ENCODE results near the gene ADAP1.

ADAP1 gene

DNA sequence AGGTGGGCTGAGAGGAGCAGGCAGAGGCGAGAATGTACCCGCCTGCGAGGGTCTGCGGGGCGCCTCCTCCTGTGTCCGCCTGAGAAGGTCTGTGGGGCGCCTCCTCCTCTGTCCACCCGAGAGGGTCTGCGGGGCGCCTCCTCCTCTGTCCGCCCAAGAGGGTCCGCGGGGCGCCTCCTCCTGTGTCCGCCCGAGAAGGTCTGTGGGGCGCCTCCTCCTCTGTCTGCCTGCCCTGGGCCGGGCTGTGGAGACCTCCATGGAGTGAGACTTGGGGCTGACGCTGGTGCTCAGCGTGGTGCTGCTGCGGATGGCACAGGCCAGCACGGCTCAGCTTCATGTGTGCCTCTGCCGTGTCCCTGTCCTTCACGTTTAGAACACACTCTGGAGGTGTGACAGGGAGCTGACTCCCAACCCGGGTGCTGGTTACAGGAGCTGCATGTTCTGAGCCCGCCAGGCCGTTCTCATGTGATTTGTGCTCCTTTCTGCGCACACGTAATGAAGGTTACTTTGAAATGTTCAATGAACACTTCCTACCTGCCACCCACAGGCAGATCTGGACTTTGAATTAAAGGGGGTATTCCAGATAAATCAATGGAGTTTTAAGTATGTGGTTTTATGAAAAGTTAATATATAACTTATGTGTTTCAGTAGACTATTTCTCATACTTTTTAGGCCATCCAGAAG is 98.7 kb downstream of the ADAP1 start:
- no peak for TF ChIP-seq POLR2A (IDR thresholded peaks at IDR 0.05; ENCODE audit: low read depth, low read length)
- FAIRE-seq (no peak), DNase-seq (ENCODE audit: insufficient read length, low spot score) (no peak)

DNA sequence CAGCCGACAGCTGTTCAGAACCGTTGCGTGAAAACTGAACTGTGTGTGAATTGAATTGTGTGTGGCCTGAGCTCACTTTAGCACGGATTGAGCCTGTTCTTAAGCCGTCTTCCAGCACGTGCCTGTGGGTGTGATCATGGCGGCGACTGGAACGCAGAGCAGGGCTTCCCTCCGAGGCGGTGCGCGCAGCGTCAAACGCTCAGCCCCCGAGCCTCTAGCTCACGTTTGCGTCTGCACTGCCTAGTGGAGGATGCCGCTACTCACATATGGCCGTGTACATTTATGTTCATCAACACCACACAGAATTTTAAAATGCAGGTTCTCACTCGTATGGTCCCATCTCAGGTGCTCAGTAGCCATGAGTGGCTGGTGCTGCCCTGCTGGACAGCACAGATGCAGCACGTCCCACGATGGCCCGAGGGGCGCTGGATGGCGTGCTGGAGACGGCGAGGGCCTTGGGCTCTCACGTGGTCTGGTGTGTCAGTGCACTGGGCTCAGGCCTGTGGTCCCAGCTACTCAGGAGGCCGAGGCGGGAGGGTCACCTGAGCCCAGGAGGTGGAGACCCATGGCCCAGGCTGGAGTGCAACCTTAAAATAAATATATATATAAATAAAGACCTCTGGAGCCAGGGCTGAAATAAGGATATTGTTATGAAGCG is 100.2 kb downstream of the ADAP1 start:
- DNase-seq (ENCODE audit: insufficient read length, low spot score): no peak
- no peak for TF ChIP-seq POLR2A (IDR thresholded peaks at IDR 0.05; ENCODE audit: low read depth, low read length)
- FAIRE-seq: no peak

DNA sequence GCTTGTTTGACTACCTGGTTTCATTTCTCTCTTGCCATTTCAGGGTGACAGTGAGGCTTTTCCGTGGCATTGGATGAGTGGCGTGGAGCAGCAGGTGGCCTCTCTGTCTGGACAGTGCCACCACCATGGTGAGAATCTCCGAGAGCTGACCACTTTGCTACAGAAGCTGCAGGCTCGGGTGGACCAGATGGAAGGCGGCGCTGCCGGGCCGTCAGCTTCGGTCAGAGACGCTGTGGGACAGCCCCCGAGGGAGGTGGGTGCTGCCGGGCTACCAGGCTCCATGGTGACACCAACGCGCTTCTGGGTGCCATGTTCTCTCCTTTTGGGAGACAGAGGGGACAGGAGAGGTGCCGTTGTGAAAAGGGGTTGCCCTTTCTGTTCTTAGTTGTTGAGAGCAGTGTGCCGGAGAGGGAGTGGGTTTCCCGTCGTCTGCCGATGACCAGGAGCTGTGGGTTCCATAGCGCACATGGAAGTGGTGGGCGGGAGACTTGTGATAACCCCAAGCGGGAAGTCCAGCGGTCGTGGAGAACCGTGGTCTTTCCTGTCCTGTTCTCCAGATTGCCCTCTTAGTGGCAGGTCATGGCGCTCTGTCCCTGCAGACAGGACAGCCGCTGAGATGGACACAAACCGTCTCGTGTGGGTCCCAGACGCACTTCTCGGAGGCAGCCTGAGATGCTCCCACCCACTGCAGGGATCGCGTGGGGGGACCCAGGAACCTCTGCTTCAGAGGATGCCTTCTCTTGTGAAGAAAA is 100.9 kb downstream of the ADAP1 start:
- no peak for DNase-seq (ENCODE audit: insufficient read length, low spot score)
- no peak for FAIRE-seq
- no peak for TF ChIP-seq POLR2A (IDR thresholded peaks at IDR 0.05; ENCODE audit: low read depth, low read length)

DNA sequence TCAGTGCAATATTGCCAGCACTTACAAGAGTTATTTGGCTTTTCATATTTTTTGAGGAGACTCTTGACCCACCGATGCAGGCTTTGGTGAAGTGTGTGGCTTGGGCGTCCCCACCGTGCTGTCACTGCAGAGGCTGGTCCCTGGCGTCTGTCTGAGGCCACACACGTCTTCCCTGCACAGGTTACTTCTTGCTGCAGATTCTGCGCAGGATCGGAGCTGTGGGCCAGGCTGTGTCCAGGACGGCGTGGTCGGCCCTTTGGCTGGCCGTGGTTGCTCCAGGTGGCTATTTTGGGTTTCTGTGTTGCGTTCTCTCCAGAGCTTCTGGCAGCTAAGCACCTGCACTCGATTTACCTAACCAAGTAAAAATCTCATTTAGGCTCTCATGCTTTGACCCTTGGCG is 103.3 kb downstream of the ADAP1 start:
- DNase-seq (ENCODE audit: insufficient read length, low spot score): no peak
- no peak for FAIRE-seq
- TF ChIP-seq POLR2A (IDR thresholded peaks at IDR 0.05; ENCODE audit: low read depth, low read length): no peak

DNA sequence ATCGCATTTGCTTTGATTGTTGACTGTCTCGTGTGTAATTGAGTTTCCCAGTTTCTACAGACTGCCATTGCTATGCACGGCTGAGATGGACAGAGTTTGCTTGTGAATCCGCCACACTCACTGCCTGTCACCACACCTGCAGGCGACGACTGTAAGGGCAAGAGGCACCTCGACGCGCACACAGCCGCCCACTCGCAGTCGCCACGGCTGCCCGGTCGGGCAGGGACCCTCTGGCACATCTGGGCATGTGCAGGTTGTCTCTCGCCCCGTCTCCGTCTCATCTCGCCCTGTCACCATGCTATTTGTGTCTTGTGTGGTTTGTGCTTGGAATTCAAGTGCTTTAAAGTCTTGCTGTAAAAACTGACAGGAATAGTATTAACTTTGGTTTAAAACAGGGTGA is 104.7 kb downstream of the ADAP1 start:
- DNase-seq (ENCODE audit: insufficient read length, low spot score) (no peak), FAIRE-seq (no peak)
- no peak for TF ChIP-seq POLR2A (IDR thresholded peaks at IDR 0.05; ENCODE audit: low read depth, low read length)

DNA sequence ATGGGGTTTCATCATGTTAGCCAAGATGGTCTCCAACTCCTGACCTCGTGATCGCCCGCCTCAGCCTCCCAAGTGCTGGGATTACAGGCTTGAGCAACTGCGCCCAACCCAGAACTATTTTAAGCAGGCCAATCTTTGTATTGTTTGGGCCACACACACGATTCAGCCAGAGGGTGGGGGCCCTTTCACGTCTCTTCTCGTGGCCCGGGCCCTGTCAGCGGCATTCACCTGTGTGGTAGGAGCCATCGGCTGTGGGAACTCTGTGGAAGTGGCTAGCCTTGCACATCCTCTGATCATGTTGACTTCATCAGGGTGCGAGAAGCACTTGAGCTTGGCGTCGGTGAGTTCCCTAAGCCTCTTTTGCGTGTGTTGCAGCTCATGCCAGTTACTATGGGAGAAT is 105.3 kb downstream of the ADAP1 start:
- no peak for DNase-seq (ENCODE audit: insufficient read length, low spot score)
- TF ChIP-seq POLR2A (IDR thresholded peaks at IDR 0.05; ENCODE audit: low read depth, low read length): no peak
- no peak for FAIRE-seq
